T-cell (primary cell): ENCODE results near the gene BSCL2. TPM values are rescaled to one million over a fixed set of nuclear protein-coding genes. Genes with fewer than 3 reads are reported as not detected.

Source experiments
- ATAC-seq, 4 experiments: fragments of 200-7000 bp in 3 of 4; fragments of 150-1000 bp in 1 of 4; cut with Tn5 transposase; replicated peaks in 1 of 4; 1 replicate in 3 of 4; 2 replicates in 1 of 4; pipeline ENCODE4 v1.10.0; 2021; ENCODE audit warnings: moderate library complexity in 3 of 4, mild to moderate bottlenecking in 2 of 4, moderate number of reproducible peaks in 1 of 4
- CTCF ChIA-PET, 2 donors: fragments of 300-600 bp; sonication (Branson Sonifier 250); formaldehyde crosslinking; loops; one replicate each; lab custom pipeline; 2022; ENCODE audit warnings: antibody characterized with exemption in 2 of 2; lab: Charles Lee
- POLR2A ChIA-PET, 2 donors: fragments of 300-600 bp; sonication (Branson Sonifier 250); formaldehyde crosslinking; loops; one replicate each; lab custom pipeline; 2022; ENCODE audit warnings: antibody characterized with exemption in 2 of 2; lab: Charles Lee
- DNase-seq, 35 experiments: peaks; one replicate each; pipeline versions ENCODE4 v3.0.0 to v3.0.0-alpha.2; 2013 to 2023
- H3K27ac ChIP-seq: one replicate; pipeline ENCODE4 v1.5.1; 2013; ENCODE audit warnings: low read length
- H3K27me3 ChIP-seq, 2 experiments: replicated peaks in 1 of 2; 1 replicate in 1 of 2; 2 replicates in 1 of 2; pipeline versions ENCODE4 v1.6.1 to v1.7.0; 2013; ENCODE audit warnings: low read length in 1 of 2, mixed read lengths in 1 of 2; ENCODE audit not compliant: control insufficient read depth in 2 of 2, insufficient read depth in 2 of 2; ENCODE audit errors: extremely low read depth in 1 of 2
- H3K36me3 ChIP-seq, 2 donors: 1 replicate in 1 of 2; 2 replicates in 1 of 2; pipeline versions ENCODE4 v1.6.1 to v1.7.0; 2013; ENCODE audit warnings: low read length in 1 of 2; ENCODE audit not compliant: control insufficient read depth in 2 of 2, insufficient read depth in 1 of 2; ENCODE audit errors: extremely low read depth in 1 of 2
- H3K4me1 ChIP-seq, 2 experiments: 1 replicate in 1 of 2; 2 replicates in 1 of 2; pipeline versions ENCODE4 v1.6.1 to v1.7.0; 2013; ENCODE audit warnings: low read length in 2 of 2, mixed read lengths in 1 of 2; ENCODE audit not compliant: insufficient read depth in 2 of 2, control insufficient read depth in 1 of 2; ENCODE audit errors: extremely low read depth in 1 of 2
- H3K4me3 ChIP-seq, 2 donors: 1 replicate in 1 of 2; 2 replicates in 1 of 2; pipeline versions ENCODE4 v1.5.1 to v1.7.0; 2013; ENCODE audit warnings: mild to moderate bottlenecking in 2 of 2, low read length in 1 of 2, moderate library complexity in 1 of 2; ENCODE audit not compliant: control insufficient read depth in 1 of 2; ENCODE audit errors: extremely low read depth in 1 of 2
- H3K9me3 ChIP-seq: 2 replicates; pipeline ENCODE4 v1.7.0; 2013
- H3K27ac Mint-ChIP-seq, 2 donors: one replicate each; pipeline ENCODE4 v1.8.0; 2020 to 2021; ENCODE audit warnings: mild to moderate bottlenecking in 2 of 2, mixed read lengths in 2 of 2
- H3K27me3 Mint-ChIP-seq, 2 donors: one replicate each; pipeline ENCODE4 v1.8.0; 2021 to 2022; ENCODE audit warnings: mixed read lengths in 2 of 2
- H3K36me3 Mint-ChIP-seq: one replicate; pipeline ENCODE4 v1.8.0; 2021; ENCODE audit warnings: mixed read lengths
- H3K4me1 Mint-ChIP-seq, 3 donors: one replicate each; pipeline ENCODE4 v1.8.0; 2020 to 2022; ENCODE audit warnings: mixed read lengths in 3 of 3, mild to moderate bottlenecking in 1 of 3
- H3K4me3 Mint-ChIP-seq, 3 donors: one replicate each; pipeline ENCODE4 v1.8.0; 2020 to 2022; ENCODE audit warnings: mild to moderate bottlenecking in 3 of 3, mixed read lengths in 3 of 3, moderate library complexity in 3 of 3
- H3K9me3 Mint-ChIP-seq, 3 donors: one replicate each; pipeline ENCODE4 v1.8.0; 2020 to 2022; ENCODE audit warnings: mixed read lengths in 3 of 3
- WGBS: methylation state at CpG from one replicate; pipeline ENCODE4 v1.1.5; 2013; ENCODE audit warnings: missing lambda C conversion rate; ENCODE audit not compliant: insufficient coverage; 5-methylcytosine and 5-hydroxymethylcytosine counted together
- total RNA-seq, 35 experiments: library from RNA in 6 of 35; stranded (reverse) in 6 of 35; fragments of 120-200 nt in 1 of 35; gene quantifications; one replicate each; pipeline versions ENCODE4 v1.2.1 to v1.2.4 and lab custom pipeline; 2013 to 2026

BSCL2 gene
- total RNA-seq, 5 donors from 2014 or later (not counting 1 experiment from before 2014, with no cell fraction given) = 21.9 to 43.7 (median 37.3) TPM

DNA sequence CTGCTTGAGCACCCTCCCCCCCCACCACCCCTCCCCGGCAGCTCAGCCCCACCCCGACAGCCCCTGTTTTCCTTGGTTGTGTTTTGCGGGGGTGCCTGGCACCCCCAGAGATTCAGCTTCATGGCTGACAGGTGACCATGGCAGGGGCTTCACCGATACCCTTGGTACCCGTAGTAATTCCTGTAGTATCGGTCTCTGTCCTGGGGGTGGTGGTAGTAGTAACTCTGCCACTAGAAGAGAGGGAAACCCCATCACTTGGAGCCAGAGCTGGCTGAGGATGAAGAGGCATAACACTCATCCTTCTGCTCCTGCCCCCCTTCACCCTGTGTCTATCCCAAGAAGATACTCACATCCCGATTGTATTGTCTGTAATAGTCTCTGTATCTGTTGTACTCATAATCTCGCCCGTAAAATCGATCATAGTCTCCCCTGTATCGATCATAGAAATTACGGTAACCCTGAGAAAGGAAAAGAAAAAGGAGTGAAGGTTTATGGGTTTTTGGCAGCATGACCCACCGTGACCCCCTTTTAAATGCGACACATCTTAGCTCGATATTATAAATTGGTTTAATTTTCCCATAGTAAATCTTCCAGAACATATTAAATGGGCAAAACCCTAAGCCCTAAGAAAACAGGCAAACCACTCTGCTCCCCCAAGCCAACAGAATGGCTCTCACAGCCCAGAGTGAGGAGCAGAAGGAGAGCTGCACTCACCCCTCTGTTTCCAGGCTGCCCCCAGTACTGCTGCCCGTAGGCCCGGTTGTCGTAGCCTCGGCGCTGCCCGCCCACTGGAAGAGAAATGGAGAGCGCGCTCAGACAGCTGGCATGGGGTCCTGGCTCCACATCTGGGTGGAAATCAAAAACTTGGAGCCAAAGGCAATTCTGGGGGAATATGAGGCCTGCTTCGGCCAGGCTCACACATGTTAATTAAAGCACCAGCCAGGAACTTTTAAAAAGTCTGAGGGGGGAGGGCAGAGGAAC, 8.2 kb upstream of the BSCL2 start:
- Histone ChIP-seq H3K9me3 (no peaks in the 10 kb centered on the region), H3K27me3 (no peaks in the 10 kb centered on the region), H3K36me3 (peaks cover 12 to 92% of the 10 kb centered on the region in 2 donors), H3K27ac (no peak overlapping the region), H3K4me3 (no peak overlapping the region), H3K4me1 (peaks cover 0 to 3% of the 10 kb centered on the region in 2 experiments)
- DNase-seq (no peak), ATAC-seq (no peak)
- H3K27ac Mint-ChIP-seq = peak overlapping the region; percentile 5 to 34
- 97% methylated on average over 15 of the region's 24 CpGs for WGBS
- no peak overlapping the region for H3K4me3 Mint-ChIP-seq
- ChIA-PET CTCF (interaction anchor here (0.6 to 0.7 kb wide), 2 partner anchors 19 to 1590 kb away, joined by 4 read pairs; partner anchors contain the start of gene ESRRA (in 1 of the 2)), POLR2A (interaction anchor here (0.9 to 1.0 kb wide), 2 partner anchors 22 to 126 kb away, joined by 3 to 5 read pairs; no protein-coding TSS in a partner anchor)
- H3K4me1 Mint-ChIP-seq = peaks cover 37 to 57% (median 49%) of the 10 kb centered on the region in 3 donors
- H3K9me3 Mint-ChIP-seq = no peaks in the 10 kb centered on the region
- H3K27me3 Mint-ChIP-seq = no peaks in the 10 kb centered on the region
- H3K36me3 Mint-ChIP-seq = peaks cover 57% of the 10 kb centered on the region

DNA sequence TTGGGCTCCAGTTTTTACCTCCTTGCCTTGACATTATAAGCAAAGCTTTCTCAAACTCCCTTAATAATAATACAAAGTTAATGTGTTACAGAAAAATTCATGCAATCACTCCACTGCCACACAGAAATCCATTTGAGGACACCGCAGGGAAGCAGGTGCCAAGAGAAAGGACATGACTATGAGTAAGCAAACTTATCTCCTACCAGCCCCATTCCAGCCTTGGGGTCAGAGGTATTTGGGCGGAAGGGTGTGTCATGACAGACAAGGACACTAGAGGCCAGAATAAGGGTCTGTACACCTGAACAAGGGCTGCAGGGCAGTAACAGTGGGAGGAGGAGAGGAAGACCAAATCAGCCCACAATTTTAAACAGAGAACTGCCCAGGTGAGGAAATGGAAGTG, 6.1 kb upstream of the BSCL2 start:
- H3K4me1 Mint-ChIP-seq = peaks cover 57 to 68% (median 58%) of the 10 kb centered on the region in 3 donors
- Histone ChIP-seq H3K27me3 (no peaks in the 10 kb centered on the region), H3K4me3 (no peak overlapping the region), H3K9me3 (no peaks in the 10 kb centered on the region), H3K4me1 (peaks cover 8 to 19% of the 10 kb centered on the region in 2 experiments), H3K27ac (peak overlapping the region; percentile 18), H3K36me3 (peaks cover 12 to 73% of the 10 kb centered on the region in 2 donors)
- no peak overlapping the region for H3K4me3 Mint-ChIP-seq
- no peak for DNase-seq
- H3K9me3 Mint-ChIP-seq = no peaks in the 10 kb centered on the region
- ATAC-seq = no peak
- POLR2A ChIA-PET = interaction anchor here in 1 of 2 donors (0.6 kb wide), 1 partner anchor 160 kb away, joined by 10 read pairs; no protein-coding TSS in a partner anchor
- peak overlapping the region; percentile 84 to 89 for H3K27ac Mint-ChIP-seq
- WGBS = no CpG with 5 or more reads among the region's 2 CpGs
- H3K27me3 Mint-ChIP-seq = no peaks in the 10 kb centered on the region
- H3K36me3 Mint-ChIP-seq = peaks cover 50% of the 10 kb centered on the region
- CTCF ChIA-PET = interaction anchor here in 1 of 2 donors (0.6 kb wide), 2 partner anchors 105 to 113 kb away, joined by 3 to 4 read pairs; no protein-coding TSS in a partner anchor

DNA sequence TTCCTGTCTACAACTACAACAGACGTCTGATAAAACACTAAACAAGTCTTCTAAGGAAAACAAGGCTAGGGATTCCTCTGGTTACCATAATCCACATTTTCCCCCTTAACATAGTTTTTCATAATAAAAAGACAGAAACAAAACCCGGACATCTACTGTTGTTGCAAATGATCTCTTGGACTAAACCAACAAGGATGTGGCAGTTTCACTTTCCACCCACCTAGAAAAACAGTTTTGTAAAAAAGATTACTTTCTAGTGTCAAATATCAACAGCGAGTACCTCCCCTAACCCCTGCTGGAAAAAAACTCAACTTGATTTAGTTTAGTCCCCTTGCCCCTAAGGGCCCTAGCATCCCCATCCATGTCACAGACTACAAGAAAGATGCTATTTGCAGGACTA, 5.6 kb upstream of the BSCL2 start:
- H3K9me3 Mint-ChIP-seq = no peaks in the 10 kb centered on the region
- no peak for DNase-seq
- H3K4me3 ChIP-seq = no peak overlapping the region

DNA sequence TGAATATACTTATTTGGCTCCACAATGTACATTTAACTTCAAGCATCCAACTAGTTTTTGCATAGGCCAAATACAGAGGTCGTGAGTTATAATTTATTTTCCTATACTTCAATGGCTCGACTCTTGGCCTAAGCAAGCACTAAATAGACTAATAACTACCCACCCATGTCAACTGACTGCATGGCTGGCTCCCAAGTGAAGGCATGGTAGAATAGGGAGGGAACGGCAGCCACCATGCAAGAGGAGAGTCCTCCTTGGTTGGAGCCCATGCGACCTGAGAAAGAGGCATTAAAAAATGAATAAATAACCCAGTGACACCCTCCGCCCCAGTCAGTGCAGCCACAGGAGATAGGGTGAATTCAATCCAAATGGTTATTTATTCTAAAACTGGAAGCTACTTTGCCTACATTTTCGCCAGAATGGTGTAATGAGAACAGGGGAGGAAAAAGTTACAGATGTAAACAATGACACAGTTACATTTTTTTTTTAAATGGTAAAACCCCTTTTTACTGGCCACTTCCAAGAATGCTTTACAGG, 5.1 kb upstream of the BSCL2 start:
- Histone ChIP-seq H3K4me3 (no peak overlapping the region), H3K27ac (no peak overlapping the region), H3K4me1 (peaks cover 11 to 29% of the 10 kb centered on the region in 2 experiments), H3K27me3 (no peaks in the 10 kb centered on the region), H3K36me3 (peaks cover 8 to 63% of the 10 kb centered on the region in 2 donors), H3K9me3 (no peaks in the 10 kb centered on the region)
- H3K36me3 Mint-ChIP-seq = peaks cover 44% of the 10 kb centered on the region
- peak overlapping the region; percentile 84 to 89 for H3K27ac Mint-ChIP-seq
- DNase-seq (no peak), ATAC-seq (no peak)
- no peaks in the 10 kb centered on the region for H3K27me3 Mint-ChIP-seq
- CTCF ChIA-PET = interaction anchor here in 1 of 2 donors (1.0 kb wide), 1 partner anchor 12 kb away, joined by 4 read pairs; no protein-coding TSS in a partner anchor
- POLR2A ChIA-PET = interaction anchor here in 1 of 2 donors (0.9 kb wide), 1 partner anchor 15 kb away, joined by 4 read pairs; the partner anchor contains the start of gene HNRNPUL2
- H3K4me3 Mint-ChIP-seq = peak overlapping the region in 1 of 3 donors; percentile 2
- WGBS = 100% methylated on average over 1 of the region's 6 CpGs
- H3K9me3 Mint-ChIP-seq = no peaks in the 10 kb centered on the region
- H3K4me1 Mint-ChIP-seq = peaks cover 54 to 72% (median 62%) of the 10 kb centered on the region in 3 donors

More for the DNA sequence above, 5.6 kb upstream of the BSCL2 start:
- no peak for ATAC-seq
- POLR2A ChIA-PET = no interaction called here
- H3K27ac ChIP-seq = peak overlapping the region; percentile 18
- H3K27me3 Mint-ChIP-seq = no peaks in the 10 kb centered on the region
- peaks cover 58 to 69% (median 60%) of the 10 kb centered on the region in 3 donors for H3K4me1 Mint-ChIP-seq
- peaks cover 11 to 24% of the 10 kb centered on the region in 2 experiments for H3K4me1 ChIP-seq
- H3K27me3 ChIP-seq = no peaks in the 10 kb centered on the region
- CTCF ChIA-PET = interaction anchor here in 1 of 2 donors (1.0 kb wide), 1 partner anchor 12 kb away, joined by 4 read pairs; no protein-coding TSS in a partner anchor
- H3K9me3 ChIP-seq = no peaks in the 10 kb centered on the region
- H3K4me3 Mint-ChIP-seq = peak overlapping the region in 1 of 3 donors; percentile 31
- H3K36me3 ChIP-seq = peaks cover 12 to 68% of the 10 kb centered on the region in 2 donors
- WGBS = 60% methylated on average over 1 of the region's 3 CpGs
- peaks cover 45% of the 10 kb centered on the region for H3K36me3 Mint-ChIP-seq
- peak overlapping the region; percentile 84 to 89 for H3K27ac Mint-ChIP-seq

DNA sequence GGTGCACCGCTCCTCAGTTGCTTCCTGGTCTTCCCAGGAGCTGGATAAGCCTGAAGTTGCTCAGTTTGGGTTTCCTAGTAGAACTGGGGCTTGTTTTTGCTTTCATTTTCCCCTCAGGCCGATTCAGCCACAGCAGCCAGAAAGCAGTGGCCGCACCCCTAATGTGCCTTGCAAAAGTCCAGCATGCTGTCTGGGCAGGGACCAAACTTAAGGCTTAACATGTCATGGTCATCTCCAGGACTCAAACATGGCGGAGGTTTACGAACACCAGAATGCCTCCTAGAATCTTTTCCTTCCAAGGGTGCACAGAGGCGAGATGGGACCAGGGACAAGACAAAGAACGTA, 2.7 kb upstream of the BSCL2 start:
- Histone ChIP-seq H3K27me3 (no peaks in the 10 kb centered on the region), H3K4me3 (peak overlapping the region; percentile 70 to 71), H3K36me3 (peaks cover 0 to 39% of the 10 kb centered on the region in 2 donors), H3K4me1 (peaks cover 19 to 50% of the 10 kb centered on the region in 2 experiments), H3K9me3 (no peaks in the 10 kb centered on the region), H3K27ac (peak overlapping the region; percentile 94)
- DNase-seq (peak in 3 of 35 experiments; percentile 2 to 16 (median 13)), ATAC-seq (no peak)
- peaks cover 23% of the 10 kb centered on the region for H3K36me3 Mint-ChIP-seq
- WGBS = 65% methylated on average over 4 of the region's 7 CpGs
- peaks cover 64 to 77% (median 70%) of the 10 kb centered on the region in 3 donors for H3K4me1 Mint-ChIP-seq
- peak overlapping the region; percentile 95 to 97 for H3K27ac Mint-ChIP-seq
- H3K27me3 Mint-ChIP-seq = no peaks in the 10 kb centered on the region
- H3K9me3 Mint-ChIP-seq = no peaks in the 10 kb centered on the region
- ChIA-PET POLR2A (interaction anchor here (0.5 to 2.2 kb wide), 7 partner anchors 33 to 136 kb away, joined by 3 to 10 read pairs (median 6); partner anchors contain the start of genes C11orf98 (in 1 of the 2), CSKMT (in 1 of the 2), EEF1G (in 1 of the 2) and UQCC3 (in 1 of the 2)), CTCF (interaction anchor here in 1 of 2 donors (1.2 kb wide), 1 partner anchor 17 kb away, joined by 5 read pairs; the partner anchor contains the start of gene HNRNPUL2)
- peak overlapping the region; percentile 88 to 97 (median 90) for H3K4me3 Mint-ChIP-seq
